Stomach (tissue), 4 donors: ENCODE measurements around the gene IQSEC3.
"Not testable (repeated sequence)": the region's sequence is repeated elsewhere in the genome, so short reads cannot be mapped to it uniquely, and the experiment has no call there.

Experiments
- CTCF ChIP-seq, 7 experiments: fragments of 450-650 bp in 4 of 7; fragments of 200-600 bp in 3 of 7; sonication (generic) in 3 of 7; IDR thresholded peaks; one replicate each; pipeline ENCODE4 v1.5.1; 2016 to 2019; ENCODE audit warnings: antibody characterized with exemption in 7 of 7, control low read depth in 2 of 7, mild to moderate bottlenecking in 1 of 7
- EP300 ChIP-seq: sonication (generic); formaldehyde crosslinking; IDR thresholded peaks from one replicate; pipeline ENCODE4 v1.6.1; 2017; ENCODE audit warnings: antibody characterized with exemption
- POLR2A ChIP-seq, 4 donors: fragments of 450-650 bp; IDR thresholded peaks; one replicate each; pipeline ENCODE4 v1.6.1; 2016; ENCODE audit warnings: antibody characterized with exemption in 4 of 4, control low read depth in 2 of 4, mild to moderate bottlenecking in 1 of 4, moderate library complexity in 1 of 4
- POLR2AphosphoS5 ChIP-seq, 3 donors: sonication (generic); formaldehyde crosslinking; IDR thresholded peaks; one replicate each; pipeline ENCODE4 v1.6.1; 2016; ENCODE audit warnings: antibody characterized with exemption in 3 of 3

- TF ChIP-seq CTCF (IDR thresholded peaks at IDR 0.05); POLR2A (IDR thresholded peaks at IDR 0.05); EP300; POLR2AphosphoS5 (IDR thresholded peaks at IDR 0.05): not testable (repeated sequence)
Measured at GRCh38 chr12:19906-20305, 46.7 kb upstream of the IQSEC3 start.
